Endothelial cell of umbilical vein (primary cell): ENCODE data around the gene DENND1B. TPM values are rescaled to one million over a fixed set of nuclear protein-coding genes. Genes with fewer than 3 reads are reported as not detected.

Experiments used
- BruUV-seq: library from RNA; stranded (reverse); fragments of 400-500 nt; replicated peaks from 2 replicates; lab custom pipeline; 2021; lab: Mats Ljungman, UMichigan
- CTCF ChIA-PET: fragments of 300-600, 350-600 bp; sonication (Branson Sonifier 250); formaldehyde crosslinking; loops from one replicate; lab custom pipeline; 2021; ENCODE audit warnings: antibody characterized with exemption, inconsistent platforms; lab: Charles Lee
- POLR2A ChIA-PET: fragments of 300-600, 350-600 bp; sonication (Branson Sonifier 250); formaldehyde crosslinking; loops from one replicate; lab custom pipeline; 2021; ENCODE audit warnings: antibody characterized with exemption, inconsistent platforms; lab: Charles Lee
- DNase-seq: peaks from one replicate; pipeline ENCODE4 v3.0.0-alpha.2; 2011; ENCODE audit warnings: low read depth, low spot score
- FAIRE-seq: peaks from 2 replicates; lab custom pipeline; 2011; peaks lifted over from hg19 to GRCh38; lab: Jason Lieb, UNC
- H2AFZ ChIP-seq: 2 replicates; pipeline ENCODE4 v1.6.0; 2012; ENCODE audit warnings: low read depth, low read length, control low read depth, inconsistent platforms
- H3K27ac ChIP-seq: 2 replicates; pipeline ENCODE4 v1.5.1; 2011; ENCODE audit warnings: low read depth, mild to moderate bottlenecking, control low read depth, low read length, moderate library complexity; ENCODE audit not compliant: insufficient read depth
- H3K27me3 ChIP-seq, 2 experiments: 2 replicates each; pipeline versions ENCODE4 v1.6.0 to v1.6.1; 2011; ENCODE audit warnings: low read length in 2 of 2, mixed read lengths in 1 of 2; ENCODE audit not compliant: control insufficient read depth in 2 of 2, insufficient read depth in 2 of 2
- H3K36me3 ChIP-seq, 2 experiments: 2 replicates in 1 of 2; 3 replicates in 1 of 2; pipeline ENCODE4 v1.5.1; 2011; ENCODE audit warnings: low read length in 2 of 2, mild to moderate bottlenecking in 1 of 2, moderate library complexity in 1 of 2; ENCODE audit not compliant: control insufficient read depth in 2 of 2, insufficient read depth in 2 of 2; ENCODE audit errors: extremely low read depth in 1 of 2
- H3K4me1 ChIP-seq: 3 replicates; pipeline ENCODE4 v1.5.1; 2011; ENCODE audit warnings: mild to moderate bottlenecking, low read length; ENCODE audit not compliant: control insufficient read depth, insufficient read depth; ENCODE audit errors: extremely low read depth
- H3K4me2 ChIP-seq: 2 replicates; pipeline ENCODE4 v1.6.1; 2011; ENCODE audit warnings: low read length, control low read depth, mixed read lengths; ENCODE audit not compliant: insufficient read depth
- H3K4me3 ChIP-seq, 3 experiments: fragments of 200-600 bp in 1 of 3; sonication (generic), shearing (Covaris generic) in 1 of 3; replicated peaks in 1 of 3; 2 replicates each; pipeline ENCODE4 v1.5.1; 2011 to 2016; ENCODE audit warnings: control low read depth in 3 of 3, low read length in 3 of 3, mild to moderate bottlenecking in 2 of 3, inconsistent platforms in 1 of 3, low read depth in 1 of 3, moderate library complexity in 1 of 3; ENCODE audit not compliant: insufficient read depth in 1 of 3
- H3K79me2 ChIP-seq: 2 replicates; pipeline ENCODE4 v1.6.0; 2012; ENCODE audit warnings: low read length, inconsistent platforms; ENCODE audit not compliant: control insufficient read depth, insufficient read depth
- H3K9ac ChIP-seq: replicated peaks from 2 replicates; pipeline ENCODE3; 2011; ENCODE audit warnings: low read length, control low read depth; ENCODE audit not compliant: insufficient read depth; ENCODE audit errors: extremely low read depth
- H3K9me1 ChIP-seq: replicated peaks from 3 replicates; pipeline ENCODE4 v1.6.0; 2011; ENCODE audit warnings: mild to moderate bottlenecking, low read length; ENCODE audit not compliant: control insufficient read depth, insufficient read depth; ENCODE audit errors: extremely low read depth
- H3K9me3 ChIP-seq: replicated peaks from 2 replicates; pipeline ENCODE4 v1.5.1; 2012; ENCODE audit warnings: low read length, inconsistent platforms; ENCODE audit not compliant: control insufficient read depth, insufficient read depth
- H4K20me1 ChIP-seq: replicated peaks from 2 replicates; pipeline ENCODE3; 2011; ENCODE audit warnings: mild to moderate bottlenecking, low read length; ENCODE audit not compliant: control insufficient read depth, insufficient read depth; ENCODE audit errors: extremely low read depth
- EZH2 ChIP-seq: IDR thresholded peaks from 2 replicates; pipeline ENCODE4 v1.6.1; 2012; ENCODE audit warnings: borderline replicate concordance, low read depth, mild to moderate bottlenecking, moderate library complexity, low read length, inconsistent platforms; ENCODE audit not compliant: severe bottlenecking
- FOS ChIP-seq: IDR thresholded peaks from 2 replicates; pipeline ENCODE4 v1.6.1; 2011; ENCODE audit warnings: mild to moderate bottlenecking, low read length, moderate library complexity, borderline replicate concordance; ENCODE audit not compliant: insufficient read depth
- GATA2 ChIP-seq: IDR thresholded peaks from 2 replicates; pipeline ENCODE4 v1.7.0; 2011; ENCODE audit warnings: low read depth, mild to moderate bottlenecking, moderate library complexity, mixed read lengths, low read length; ENCODE audit not compliant: insufficient read length, insufficient read depth
- JUN ChIP-seq: IDR thresholded peaks from 2 replicates; pipeline ENCODE4 v1.6.1; 2011; ENCODE audit warnings: borderline replicate concordance, low read depth; ENCODE audit not compliant: insufficient read length, insufficient read depth
- MAX ChIP-seq: IDR thresholded peaks from 2 replicates; pipeline ENCODE4 v1.6.1; 2011; ENCODE audit not compliant: insufficient read depth, insufficient read length
- MYC ChIP-seq: IDR thresholded peaks from one replicate; pipeline ENCODE4 v1.6.1; 2011; ENCODE audit warnings: mild to moderate bottlenecking, low read depth, low read length
- POLR2A ChIP-seq: IDR thresholded peaks from 2 replicates; pipeline ENCODE4 v1.6.1; 2012; ENCODE audit warnings: low read depth, mild to moderate bottlenecking, control low read depth, low read length
- POLR2AphosphoS5 ChIP-seq: IDR thresholded peaks from 2 replicates; pipeline ENCODE4 v1.6.1; 2012; ENCODE audit warnings: low read depth, mild to moderate bottlenecking, control low read depth, low read length, moderate library complexity; ENCODE audit not compliant: insufficient read depth
- dilution Hi-C: fragments of 300-500 bp; cut with MboI; formaldehyde crosslinking; loops from one replicate; pipeline ENCODE4 v1.15.0; 2019; ENCODE audit warnings: low sequenced_read_pairs; ENCODE audit not compliant: extremely low pct_ligation_motif_present
- intact Hi-C: fragments of 100-400 bp; cut with micrococcal nuclease; formaldehyde crosslinking; loops from one replicate; pipeline ENCODE4 v1.10.0; 2022
- polyA plus RNA-seq, 4 experiments: library from polyadenylated mRNA; depleted of rRNA in 3 of 4; stranded (reverse) in 3 of 4; unstranded in 1 of 4; fragments of >200 nt; gene quantifications; 2 replicates each; pipeline versions ENCODE4 v1.2.1 to v1.2.3, GENCODE V29; 2011 to 2012; ENCODE audit warnings: missing spikeins in 1 of 4
- total RNA-seq: library from RNA; stranded (reverse); gene quantifications from 2 replicates; pipeline ENCODE4 v1.2.3, GENCODE V29; 2021
- TF ChIP-seq, protein P1 (sequence below), 2 donors: IDR thresholded peaks; 1 replicate in 1 of 2; 2 replicates in 1 of 2; pipeline ENCODE4 v1.5.1; 2011; ENCODE audit warnings: low read length in 2 of 2, mild to moderate bottlenecking in 2 of 2, moderate library complexity in 2 of 2, control low read depth in 1 of 2, inconsistent platforms in 1 of 2, low read depth in 1 of 2; ENCODE audit not compliant: insufficient read depth in 1 of 2; ENCODE audit errors: extremely low read depth in 1 of 2

The DENND1B gene
- total and polyA plus RNA-seq, 2 donors (not counting 3 experiments of a cell fraction or from before 2014, with no cell fraction given): 0.97 to 3.3 TPM

- no TSS peak for BruUV-seq
- TF ChIP-seq MYC (no peak), GATA2 (no peak), POLR2A (no peak), POLR2AphosphoS5 (no peak), FOS (no peak), EZH2 (no peak), JUN (no peak), MAX (no peak)
- TF ChIP-seq, protein P1, sequence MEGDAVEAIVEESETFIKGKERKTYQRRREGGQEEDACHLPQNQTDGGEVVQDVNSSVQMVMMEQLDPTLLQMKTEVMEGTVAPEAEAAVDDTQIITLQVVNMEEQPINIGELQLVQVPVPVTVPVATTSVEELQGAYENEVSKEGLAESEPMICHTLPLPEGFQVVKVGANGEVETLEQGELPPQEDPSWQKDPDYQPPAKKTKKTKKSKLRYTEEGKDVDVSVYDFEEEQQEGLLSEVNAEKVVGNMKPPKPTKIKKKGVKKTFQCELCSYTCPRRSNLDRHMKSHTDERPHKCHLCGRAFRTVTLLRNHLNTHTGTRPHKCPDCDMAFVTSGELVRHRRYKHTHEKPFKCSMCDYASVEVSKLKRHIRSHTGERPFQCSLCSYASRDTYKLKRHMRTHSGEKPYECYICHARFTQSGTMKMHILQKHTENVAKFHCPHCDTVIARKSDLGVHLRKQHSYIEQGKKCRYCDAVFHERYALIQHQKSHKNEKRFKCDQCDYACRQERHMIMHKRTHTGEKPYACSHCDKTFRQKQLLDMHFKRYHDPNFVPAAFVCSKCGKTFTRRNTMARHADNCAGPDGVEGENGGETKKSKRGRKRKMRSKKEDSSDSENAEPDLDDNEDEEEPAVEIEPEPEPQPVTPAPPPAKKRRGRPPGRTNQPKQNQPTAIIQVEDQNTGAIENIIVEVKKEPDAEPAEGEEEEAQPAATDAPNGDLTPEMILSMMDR (IDR thresholded peaks at IDR 0.05; ENCODE audit: extremely low read depth in 1 of 2, insufficient read depth in 1 of 2, low read depth in 1 of 2, low read length in 2 of 2): no peak
- intact Hi-C loops: no loop called here
- Histone ChIP-seq H3K36me3 (no peaks in the 10 kb centered on the region), H3K79me2 (no peaks in the 10 kb centered on the region), H3K9ac (no peak overlapping the region), H3K4me3 (no peak overlapping the region), H3K9me1 (no peaks in the 10 kb centered on the region), H2AFZ (no peak overlapping the region), H3K27ac (no peak overlapping the region), H3K4me2 (no peak overlapping the region), H3K4me1 (no peaks in the 10 kb centered on the region), H4K20me1 (no peaks in the 10 kb centered on the region), H3K27me3 (no peaks in the 10 kb centered on the region), H3K9me3 (no peaks in the 10 kb centered on the region)
- ChIA-PET CTCF (interaction anchor here (0.9 to 1.2 kb wide), 2 partner anchors 10 to 12 kb away, joined by 3 read pairs; no protein-coding TSS in a partner anchor), POLR2A (no interaction called here)
- dilution Hi-C loops: no loop called here
- DNase-seq: no peak
- FAIRE-seq: no peak
Measured at GRCh38 chr1:197595304-197595904, 179.9 kb downstream of the DENND1B start.
